GM19463 (cell line): Measurements from ENCODE around the gene UCK1.
"Not testable (repeated sequence)": the region's sequence is repeated elsewhere in the genome, so short reads cannot be mapped to it uniquely, and the experiment has no call there.

Source experiments
- ATAC-seq: cut with Tn5 transposase; IDR thresholded peaks from one replicate; pipeline ENCODE4 v1.9.1; 2021; ENCODE audit warnings: mild to moderate bottlenecking, moderate library complexity; ENCODE audit not compliant: unreplicated experiment

Gene UCK1

DNA sequence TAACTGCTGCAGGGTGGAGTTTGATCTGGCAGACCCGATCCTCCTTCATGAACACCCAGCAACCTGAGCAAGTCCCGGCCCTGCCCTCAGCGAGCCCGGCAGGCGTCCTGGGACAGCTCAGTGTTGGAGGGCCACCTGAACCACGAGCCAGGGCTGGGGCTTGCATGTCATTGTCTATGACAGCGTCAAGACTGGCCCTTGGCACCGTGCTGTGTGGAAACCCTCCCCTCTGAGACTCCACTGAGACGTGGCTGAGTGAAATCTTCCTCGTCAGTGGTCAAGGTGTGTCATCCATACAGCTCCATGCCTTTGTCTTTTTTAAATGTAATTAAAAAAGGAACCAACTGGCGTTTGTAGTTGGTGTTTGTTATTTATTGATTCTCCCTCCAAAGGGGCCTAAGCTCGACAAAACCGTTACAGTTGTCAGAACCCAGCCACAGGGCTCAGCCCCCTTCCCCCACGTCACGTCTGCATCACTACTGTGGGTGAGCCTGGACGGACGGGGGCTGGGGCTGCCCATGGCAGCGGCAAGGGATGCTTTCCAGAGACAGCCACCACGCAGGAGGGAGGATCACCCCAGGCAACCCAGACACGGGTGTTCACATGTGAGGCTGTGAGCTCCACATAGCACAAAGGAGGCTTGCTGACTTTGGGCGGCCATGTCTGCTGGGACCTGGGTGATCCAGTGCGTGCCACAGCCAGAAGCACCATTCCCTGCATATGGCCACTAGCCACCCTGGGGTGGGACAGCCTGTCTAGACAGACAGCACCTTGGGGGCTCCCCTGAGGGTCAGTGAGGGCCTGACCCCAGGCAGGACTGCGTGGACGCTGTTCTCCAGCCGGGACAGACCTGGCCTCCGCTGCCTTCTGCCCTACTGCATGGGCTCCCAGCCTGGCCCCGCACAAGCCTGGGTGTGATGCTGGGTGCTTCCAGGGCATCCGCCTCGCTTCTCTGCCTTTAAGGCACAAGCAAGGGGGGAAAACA is 7.3 kb downstream of the UCK1 start:
- no peak for ATAC-seq

DNA sequence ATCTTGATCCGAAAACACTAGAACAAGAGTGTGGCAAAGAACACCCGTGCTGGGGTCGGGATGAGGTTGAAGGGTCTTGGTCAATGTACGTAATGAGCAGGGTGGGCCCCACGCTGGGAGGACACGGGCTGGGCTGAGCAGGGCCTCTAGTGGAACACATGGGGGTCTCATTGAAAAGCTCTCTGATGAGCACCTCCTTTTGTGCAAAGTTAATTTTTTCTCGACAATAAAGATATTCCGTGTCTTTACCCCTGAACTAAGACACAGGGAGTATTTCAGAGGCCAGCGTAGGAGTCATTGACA is 8.0 kb downstream of the UCK1 start:
- no peak for ATAC-seq

DNA sequence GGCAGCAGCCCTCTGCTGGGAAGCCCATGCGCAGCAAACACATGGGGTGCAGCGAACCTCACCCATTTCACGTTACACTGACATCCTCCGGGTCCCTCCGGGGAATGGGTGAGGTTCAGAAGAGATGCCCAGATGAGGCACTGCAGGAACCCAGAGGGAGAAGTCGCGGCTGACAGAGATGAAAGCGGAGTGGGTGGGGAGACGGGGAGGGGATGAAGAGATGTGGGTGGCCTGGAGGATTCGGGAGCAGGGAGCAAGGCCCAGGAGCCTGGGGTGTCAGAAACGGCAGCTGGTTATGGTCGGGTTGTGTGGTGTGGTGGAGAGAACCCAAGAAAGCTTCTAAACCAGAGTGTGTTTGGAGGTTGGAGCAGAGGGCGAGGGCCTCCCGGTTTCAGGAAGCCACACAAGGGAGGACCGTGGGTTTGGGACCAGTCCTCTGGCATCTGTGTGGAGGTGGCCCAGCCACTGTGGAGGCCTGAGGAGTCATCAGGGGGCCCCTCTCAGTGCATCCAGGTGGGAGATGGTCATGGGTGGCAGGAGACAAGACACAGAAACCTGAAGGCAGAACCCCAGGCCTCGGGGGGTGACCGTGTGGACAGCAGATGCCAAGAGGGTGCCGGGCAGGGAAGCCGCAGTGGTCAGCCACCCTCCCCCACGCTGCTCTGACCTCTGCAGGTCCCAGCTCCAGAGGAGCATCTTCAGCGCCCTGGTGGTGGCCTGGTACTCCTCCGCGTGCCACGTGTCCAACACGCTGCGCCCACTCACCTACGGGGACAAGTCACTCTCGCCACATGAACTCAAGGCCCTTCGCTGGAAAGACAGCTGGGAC is 8.6 kb downstream of the UCK1 start:
- no peak for ATAC-seq

DNA sequence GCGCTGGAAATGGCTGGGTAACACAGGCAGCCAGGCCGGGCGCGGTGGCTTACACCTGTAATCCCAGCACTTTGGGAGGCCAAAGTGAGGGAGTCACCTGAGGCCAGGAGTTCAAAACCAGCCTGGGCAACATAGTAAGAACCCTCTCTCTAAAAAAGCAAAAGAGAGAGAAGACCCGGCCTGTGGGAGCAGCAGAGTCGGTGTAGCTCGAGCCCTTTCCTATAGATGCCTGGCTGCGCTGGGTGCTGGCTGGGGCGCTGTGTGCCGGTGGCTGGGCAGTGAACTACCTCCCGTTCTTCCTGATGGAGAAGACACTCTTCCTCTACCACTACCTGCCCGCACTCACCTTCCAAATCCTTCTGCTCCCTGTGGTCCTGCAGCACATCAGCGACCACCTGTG is 9.2 kb downstream of the UCK1 start:
- no peak for ATAC-seq

DNA sequence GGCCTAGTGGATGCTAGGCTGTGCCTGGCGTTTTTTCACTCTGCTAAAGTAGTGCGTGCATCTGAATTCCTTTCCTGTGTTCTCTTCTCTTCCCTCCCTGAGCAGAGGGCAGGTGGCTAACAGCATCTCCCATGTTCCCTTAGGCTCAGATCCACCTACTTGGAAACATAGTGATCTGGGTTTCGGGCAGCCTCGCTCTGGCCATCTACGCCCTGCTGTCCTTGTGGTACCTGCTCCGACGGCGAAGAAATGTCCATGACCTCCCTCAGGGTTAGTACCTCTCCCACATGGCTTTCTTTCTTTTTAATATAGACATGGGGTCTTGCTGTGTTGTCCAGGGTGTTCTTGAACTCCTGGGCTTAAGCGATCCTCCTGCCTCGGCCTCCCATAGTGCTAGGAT is 9.9 kb downstream of the UCK1 start:
- no peak for ATAC-seq

DNA sequence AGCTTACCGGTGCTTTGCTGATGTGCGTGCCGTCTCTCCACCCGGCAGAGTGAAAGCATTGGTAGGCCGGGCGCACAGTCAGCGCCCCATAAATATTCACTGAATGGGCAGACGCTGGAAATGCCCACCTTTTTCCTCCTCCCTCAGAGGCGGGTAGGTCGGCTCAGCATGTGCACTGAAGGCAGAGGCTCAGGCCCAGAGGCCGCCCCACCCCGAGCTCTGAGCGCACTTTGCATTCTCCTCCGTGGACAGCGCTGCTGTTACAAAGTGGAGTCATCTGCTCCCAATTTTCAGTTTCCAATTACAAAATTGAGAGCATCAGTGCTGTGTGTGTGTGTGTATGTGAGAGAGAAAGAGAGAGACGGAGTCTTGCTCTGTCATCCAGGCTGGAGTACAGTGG is 10.6 kb downstream of the UCK1 start:
- no peak for ATAC-seq

DNA sequence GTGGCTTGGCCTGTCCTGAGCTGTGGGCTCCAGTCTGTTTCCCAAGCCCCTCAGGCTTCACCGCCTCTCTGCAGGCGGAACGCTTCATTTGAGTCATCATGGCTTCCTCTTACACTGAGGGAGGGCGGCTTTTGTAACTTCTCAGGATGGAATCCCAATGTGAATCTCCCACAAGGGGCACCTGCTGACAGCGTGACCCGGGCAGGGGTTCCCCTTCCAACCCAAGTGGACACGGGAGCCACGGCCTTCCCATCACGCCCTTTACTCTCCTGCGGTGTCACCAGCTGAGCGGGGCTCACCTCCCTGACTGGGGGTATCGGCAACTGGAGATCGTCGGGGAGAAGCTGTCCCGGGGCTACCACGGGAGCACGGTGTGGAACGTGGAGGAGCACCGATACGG is 12.5 kb downstream of the UCK1 start:
- ATAC-seq: no peak

DNA sequence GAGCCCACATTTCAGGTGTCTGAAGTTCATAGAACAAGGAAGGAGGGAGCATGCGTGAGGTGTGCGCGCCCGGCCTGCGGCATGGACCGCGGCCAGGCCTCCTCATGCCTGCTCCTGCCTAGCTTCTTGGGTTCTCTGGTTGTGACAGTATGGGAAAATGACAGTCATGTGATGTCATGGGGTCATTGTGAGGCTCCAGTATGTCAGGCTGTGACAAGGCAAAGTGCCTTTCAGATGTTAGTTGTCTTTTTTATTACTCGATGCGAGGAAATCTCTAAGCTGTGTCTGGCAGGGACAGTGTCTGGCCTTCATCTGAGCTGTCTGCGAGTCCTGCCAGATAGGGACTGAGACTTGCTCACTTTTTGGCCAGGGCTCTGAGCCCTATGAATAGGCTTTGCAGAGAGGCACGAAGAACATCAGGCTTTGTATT is 13.3 kb downstream of the UCK1 start:
- no peak for ATAC-seq

DNA sequence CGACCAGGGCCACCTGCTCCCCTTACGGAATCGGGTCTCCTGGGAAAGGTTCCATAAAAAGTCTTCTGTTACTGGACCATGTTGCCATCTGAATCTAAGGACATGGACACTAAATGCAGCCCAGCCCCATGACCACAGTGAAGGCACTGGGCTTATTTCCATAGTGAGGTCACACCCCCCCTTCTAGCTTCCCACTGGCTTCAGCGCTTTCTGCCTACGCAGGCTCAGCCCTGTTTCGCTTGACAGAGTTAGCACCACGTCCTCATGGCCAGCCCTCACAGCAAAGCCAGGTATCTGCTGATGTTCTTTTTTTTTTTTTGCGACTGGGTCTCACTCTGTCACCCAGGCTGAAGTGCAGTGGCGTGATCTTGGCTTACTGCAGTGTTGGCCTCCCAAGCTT is 14.1 kb downstream of the UCK1 start:
- no peak for ATAC-seq

DNA sequence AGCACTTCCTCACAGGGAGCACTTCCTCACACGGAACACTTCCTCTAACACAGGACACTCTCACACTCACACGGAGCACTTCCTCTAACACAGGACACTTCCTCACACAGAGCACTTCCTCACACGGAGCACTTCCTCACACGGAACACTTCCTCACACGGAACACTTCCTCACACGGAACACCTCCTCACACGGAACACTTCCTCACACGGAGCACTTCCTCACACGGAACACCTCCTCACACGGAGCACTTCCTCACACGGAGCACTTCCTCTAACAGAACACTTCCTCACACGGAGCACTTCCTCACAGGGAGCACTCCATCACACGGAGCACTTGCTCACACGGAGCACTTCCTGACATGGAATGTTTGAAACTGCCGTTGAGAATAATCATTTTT is 15.0 kb downstream of the UCK1 start:
- ATAC-seq: no peak

DNA sequence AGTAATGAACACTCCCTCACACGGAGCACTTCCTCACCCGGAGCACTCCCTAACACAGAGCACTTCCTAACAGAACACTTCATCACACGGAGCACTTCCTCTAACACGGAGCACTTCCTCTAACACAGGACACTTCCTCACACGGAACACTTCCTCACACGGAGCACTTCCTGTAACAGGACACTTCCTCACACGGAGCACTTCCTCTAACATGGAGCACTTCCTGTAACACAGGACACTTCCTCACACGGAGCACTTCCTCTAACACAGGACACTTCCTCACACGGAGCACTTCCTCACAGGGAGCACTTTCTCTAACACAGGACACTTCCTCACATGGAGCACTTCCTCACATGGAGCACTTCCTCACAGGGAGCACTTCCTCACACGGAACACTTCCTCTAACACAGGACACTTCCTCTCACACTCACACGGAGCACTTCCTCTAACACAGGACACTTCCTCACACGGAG is 15.5 kb downstream of the UCK1 start:
- not testable (repeated sequence) for ATAC-seq

DNA sequence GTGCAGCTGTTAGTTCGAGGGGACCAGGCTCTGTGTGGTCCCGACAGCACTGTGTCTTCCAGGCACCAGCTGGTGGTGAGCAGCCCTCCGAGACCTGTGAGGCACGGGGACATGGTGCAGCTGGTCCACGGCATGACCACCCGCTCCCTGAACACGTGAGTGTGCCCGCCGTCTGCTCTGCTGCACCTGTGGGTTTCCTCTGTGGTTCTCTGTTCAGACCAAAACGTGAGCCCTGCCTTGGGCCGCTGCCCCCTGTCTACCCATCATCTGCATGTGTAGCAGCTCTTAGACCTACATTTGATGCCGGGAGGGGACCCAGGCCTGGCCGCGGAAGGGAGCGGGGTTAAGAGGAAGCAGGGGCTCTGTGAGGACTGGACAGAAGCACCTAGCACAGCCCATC is 17.9 kb downstream of the UCK1 start:
- ATAC-seq: no peak

DNA sequence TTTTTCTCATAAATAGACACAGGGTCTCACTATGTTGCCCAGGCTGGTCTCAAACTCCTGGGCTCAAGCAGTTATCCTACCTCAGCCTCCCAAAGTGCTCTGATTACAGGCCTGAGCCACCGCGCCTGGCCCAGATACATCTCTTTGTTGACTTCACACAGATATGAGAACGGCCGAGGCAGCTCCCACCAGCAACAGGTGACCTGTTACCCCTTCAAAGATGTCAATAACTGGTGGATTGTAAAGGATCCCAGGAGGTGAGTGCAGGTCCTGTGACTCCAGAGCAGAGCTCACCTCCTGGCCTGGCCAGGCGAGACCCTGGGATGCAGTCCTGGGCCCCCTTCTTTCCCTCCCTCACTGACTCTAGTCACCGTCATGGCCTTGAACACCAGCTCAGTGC is 19.2 kb downstream of the UCK1 start:
- ATAC-seq: no peak

DNA sequence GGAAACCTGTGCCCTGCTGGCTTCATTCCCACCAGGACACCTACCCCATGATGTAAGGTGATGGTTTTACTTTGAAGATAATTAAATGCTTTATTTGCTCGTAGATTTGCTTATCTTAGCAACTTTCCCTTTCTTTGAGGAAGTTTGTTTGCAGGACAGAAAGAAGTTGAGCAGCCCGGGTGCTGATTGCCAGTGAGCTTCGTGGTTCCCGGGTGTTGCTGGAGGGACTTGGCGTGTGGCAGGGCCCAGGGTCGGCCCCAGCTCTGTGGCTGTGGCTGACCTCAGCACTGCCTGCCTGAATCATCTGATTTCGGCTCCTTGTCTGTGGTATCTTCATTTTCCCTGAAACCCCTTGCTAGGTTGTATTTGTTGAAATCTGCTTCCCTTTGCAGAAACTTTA is 19.6 kb downstream of the UCK1 start:
- ATAC-seq: no peak

DNA sequence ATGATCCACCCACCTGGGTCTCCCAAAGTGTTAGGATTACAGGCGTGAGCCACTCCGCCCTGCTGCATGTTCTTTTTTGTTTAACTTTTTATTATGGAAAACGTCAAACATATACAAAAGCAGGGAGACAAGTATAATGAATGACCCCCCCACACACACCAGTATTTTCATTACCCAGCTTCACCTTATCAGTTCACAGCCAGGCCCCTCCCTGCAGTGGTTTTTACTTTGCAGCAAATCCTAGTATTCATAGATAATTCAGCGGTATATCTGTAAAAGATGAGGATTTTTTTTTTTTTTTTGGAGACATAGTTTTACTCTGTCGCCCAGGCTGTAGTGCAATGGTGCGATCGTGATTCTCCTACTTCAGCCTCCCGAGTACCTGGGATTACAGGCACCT is 26.1 kb downstream of the UCK1 start:
- ATAC-seq: no peak

DNA sequence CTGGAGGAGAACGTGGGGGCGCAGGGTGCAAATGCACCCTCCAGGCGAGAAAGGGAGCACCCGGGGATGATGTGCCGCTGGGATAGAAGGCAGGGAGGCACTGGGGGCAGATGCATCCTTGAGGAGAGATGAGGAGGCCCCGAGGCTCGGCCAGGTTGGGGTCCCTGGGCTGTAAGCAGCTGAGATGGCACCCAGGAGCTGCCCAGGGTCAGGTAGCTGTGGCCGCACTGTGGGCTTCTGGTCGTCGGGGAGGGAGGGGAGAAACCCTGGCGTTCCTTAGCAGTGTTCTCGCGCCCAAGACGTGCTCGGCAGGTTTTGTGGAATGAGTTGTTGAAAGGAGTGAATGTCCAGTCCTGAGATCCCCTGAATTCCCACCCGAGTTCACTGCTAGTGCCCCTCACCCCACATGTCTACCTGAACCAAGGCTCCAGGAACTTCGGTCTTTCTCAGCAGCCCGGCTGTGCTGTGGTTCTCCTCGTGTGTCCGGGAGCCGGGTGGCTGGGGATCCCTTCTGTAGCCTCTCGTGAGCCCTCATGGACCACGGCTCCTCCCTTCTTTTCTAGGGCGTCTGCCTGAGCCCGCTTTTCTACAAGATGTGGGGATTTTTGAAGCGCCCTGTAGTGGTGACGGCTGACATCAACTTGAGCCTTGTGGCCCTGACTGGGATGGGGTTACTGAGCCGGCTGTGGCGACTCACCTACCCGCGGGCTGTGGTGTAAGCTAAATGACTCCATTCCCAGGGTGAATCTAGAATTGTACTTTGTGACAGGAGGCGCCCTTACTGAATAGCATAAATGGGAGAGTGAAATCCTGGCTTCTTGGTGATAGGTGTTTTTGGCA is 27.2 kb downstream of the UCK1 start:
- ATAC-seq: peak; percentile 33

DNA sequence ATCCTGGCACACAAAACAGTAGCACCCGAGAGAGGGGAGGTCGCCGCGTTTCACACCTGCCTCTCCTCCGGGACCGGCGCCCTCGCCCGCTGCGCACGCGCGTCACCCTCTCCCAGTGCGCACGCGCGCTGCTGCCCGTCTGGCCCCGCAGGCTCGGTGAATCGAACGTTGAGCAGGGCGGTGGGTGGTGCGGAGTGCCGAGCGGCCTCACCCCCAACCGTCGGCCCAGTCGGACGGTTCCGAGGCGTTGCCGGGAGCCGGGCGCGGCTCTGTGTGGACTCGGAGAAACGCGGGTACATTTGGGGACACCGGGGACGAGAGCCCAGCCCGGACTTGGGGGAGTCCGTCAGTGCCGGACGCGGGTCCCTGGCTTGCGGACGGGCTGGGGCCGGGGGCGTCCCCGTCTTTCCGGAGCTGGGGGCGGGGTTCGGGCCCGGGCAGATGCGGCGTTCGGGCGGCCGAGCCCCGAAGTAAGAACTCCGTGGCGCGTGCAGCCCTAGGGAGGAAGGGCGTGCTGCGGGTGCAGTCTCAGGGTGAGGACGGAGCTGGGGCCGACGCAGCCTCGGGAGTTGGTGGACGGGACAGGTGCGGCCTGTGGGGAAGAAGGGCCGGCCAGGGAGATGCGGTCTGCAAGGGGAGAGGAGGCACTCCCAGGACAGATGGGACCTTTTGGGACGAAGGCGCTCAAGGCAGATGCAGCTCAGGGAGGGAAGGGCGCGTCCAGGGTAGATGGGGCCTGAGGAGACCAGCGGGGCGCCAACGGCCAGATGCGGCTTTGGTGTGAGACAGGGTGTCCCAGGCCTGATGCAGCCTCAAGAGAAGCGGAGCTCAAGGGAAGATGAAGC is 28.1 kb downstream of the UCK1 start, which contains the start of gene POMT1:
Gene POMT1, plus strand, starts transcription at position 138 of the 845 bp plus-strand sequence. CDS start 1,301 bp downstream, outside the sequence.
- peak; percentile 80 for ATAC-seq

DNA sequence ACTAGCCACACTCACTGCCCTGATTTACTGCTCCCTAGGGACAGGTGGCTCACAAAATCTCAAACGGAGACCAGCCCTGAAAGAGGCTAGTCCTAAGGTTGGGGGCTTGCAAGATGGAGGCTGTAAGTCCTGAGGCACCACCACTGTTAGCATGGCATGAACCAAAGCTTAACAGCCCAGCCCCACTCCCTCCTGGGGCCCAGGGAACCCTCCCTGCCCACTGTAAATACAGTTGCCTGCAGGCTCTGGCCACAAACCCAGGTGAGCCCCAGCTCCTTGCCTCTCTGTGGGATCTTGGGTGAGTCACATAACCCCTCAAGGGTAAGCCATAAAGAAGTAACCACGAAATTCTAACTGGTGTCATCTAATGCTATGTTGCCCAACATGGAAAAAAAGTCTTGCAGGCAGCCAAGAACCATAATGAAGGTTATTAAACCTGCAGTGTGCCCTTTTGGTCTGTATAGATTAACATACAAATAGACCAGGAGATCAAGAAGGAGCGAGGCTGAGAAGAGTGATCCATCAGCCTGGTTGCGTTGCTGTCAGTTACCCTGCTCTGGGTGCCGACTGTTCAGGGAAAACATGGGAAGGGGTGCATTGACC is 30.0 kb downstream of the UCK1 start:
- ATAC-seq: no peak

DNA sequence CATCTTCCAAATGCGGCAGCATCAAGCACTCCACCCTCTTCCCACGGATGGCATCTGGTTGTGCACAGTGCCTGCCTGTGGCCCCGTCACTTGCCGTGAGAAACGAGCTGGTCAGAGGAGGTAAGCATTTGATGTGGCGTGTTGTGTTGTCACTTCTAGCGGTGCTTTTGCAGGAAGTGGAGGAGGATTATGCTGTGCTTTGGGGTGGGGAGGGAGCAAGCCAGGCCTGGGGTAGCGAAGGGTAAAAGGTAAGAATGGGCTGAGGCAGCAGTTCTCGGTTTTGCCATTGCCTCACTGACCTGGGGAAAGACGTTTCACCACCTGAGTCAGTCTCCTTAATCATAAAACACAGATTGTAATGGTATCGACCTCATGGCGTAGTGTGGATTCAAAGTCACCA is 30.7 kb downstream of the UCK1 start:
- ATAC-seq: no peak
